HCT116 (cell line): ENCODE data around the gene USH1G. TPM values are rescaled to one million over a fixed set of nuclear protein-coding genes. Genes with fewer than 3 reads are reported as not detected.

Experiments
- ATAC-seq: fragments of 200-7000 bp; cut with Tn5 transposase; 2 replicates; pipeline ENCODE4 v1.9.1; 2020; ENCODE audit warnings: mild to moderate bottlenecking, moderate library complexity
- BruUV-seq: library from RNA; stranded (reverse); fragments of 400-500 nt; replicated peaks from 2 replicates; lab custom pipeline; 2021; lab: Mats Ljungman, UMichigan
- CTCF ChIA-PET: fragments of 300-600 bp; sonication (Branson Sonifier 250); formaldehyde crosslinking; loops from one replicate; lab custom pipeline; 2021; ENCODE audit warnings: antibody characterized with exemption; lab: Charles Lee
- POLR2A ChIA-PET: fragments of 300-600, 350-600 bp; sonication (Branson Sonifier 250); formaldehyde crosslinking; loops from one replicate; lab custom pipeline; 2021; ENCODE audit warnings: antibody characterized with exemption; lab: Charles Lee
- RAD21 ChIA-PET, 2 experiments: fragments of 300-600 bp; sonication (Branson Sonifier 250); formaldehyde crosslinking; loops; one replicate each; lab custom pipeline; 2023; ENCODE audit warnings: low total read pairs in 2 of 2; ENCODE audit not compliant: uncharacterized antibody in 2 of 2, unreplicated experiment in 2 of 2, low non-redundant PET in 1 of 2; lab: Charles Lee
- DNase-seq: peaks from one replicate; pipeline ENCODE4 v3.0.0-alpha.2; 2010; ENCODE audit warnings: low read depth, low spot score
- H2AFZ ChIP-seq: fragments of 200-600 bp; shearing (Covaris generic), sonication (generic); 2 replicates; pipeline ENCODE4 v1.6.1; 2017; ENCODE audit warnings: low read depth, mixed run types, mixed read lengths, antibody characterized with exemption, low read length; ENCODE audit not compliant: poor library complexity, severe bottlenecking
- H3K27ac ChIP-seq: 2 replicates; pipeline ENCODE4 v1.5.1; 2012; ENCODE audit warnings: low read depth, low read length
- H3K27me3 ChIP-seq: fragments of 200-600 bp; sonication (generic); 2 replicates; pipeline ENCODE4 v1.6.1; 2016; ENCODE audit warnings: mixed run types, low read length, mixed read lengths; ENCODE audit not compliant: insufficient read depth
- H3K36me3 ChIP-seq, 2 experiments: fragments of 200-500 bp in 1 of 2; fragments of 200-600 bp in 1 of 2; sonication (Bioruptor generic) in 1 of 2; sonication (generic) in 1 of 2; 2 replicates each; pipeline versions ENCODE4 v1.5.1 to v1.6.1; 2014 to 2016; ENCODE audit warnings: low read length in 2 of 2, inconsistent platforms in 1 of 2, mixed read lengths in 1 of 2, mixed run types in 1 of 2; ENCODE audit not compliant: insufficient read depth in 2 of 2, control insufficient read depth in 1 of 2
- H3K4me1 ChIP-seq, 2 experiments: fragments of 200-600 bp in 1 of 2; sonication (generic) in 1 of 2; 2 replicates each; pipeline versions ENCODE4 v1.5.1 to v1.6.1; 2012 to 2017; ENCODE audit warnings: low read length in 2 of 2, inconsistent platforms in 1 of 2, mild to moderate bottlenecking in 1 of 2, mixed read lengths in 1 of 2, mixed run types in 1 of 2, moderate library complexity in 1 of 2; ENCODE audit not compliant: insufficient read depth in 2 of 2, control insufficient read depth in 1 of 2
- H3K4me2 ChIP-seq: fragments of 200-600 bp; sonication (generic); 2 replicates; pipeline ENCODE4 v1.6.1; 2017; ENCODE audit warnings: mixed run types, low read length, mixed read lengths
- H3K4me3 ChIP-seq, 2 experiments: fragments of 200-600 bp in 1 of 2; sonication (generic) in 1 of 2; replicated peaks in 1 of 2; 2 replicates each; pipeline ENCODE4 v1.5.1; 2011 to 2016; ENCODE audit warnings: low read length in 2 of 2, control low read depth in 1 of 2, low read depth in 1 of 2, mild to moderate bottlenecking in 1 of 2, mixed read lengths in 1 of 2, mixed run types in 1 of 2
- H3K79me2 ChIP-seq: fragments of 200-600 bp; sonication (generic); 2 replicates; pipeline ENCODE4 v1.6.1; 2017; ENCODE audit warnings: mild to moderate bottlenecking, mixed run types, low read length, moderate library complexity, mixed read lengths; ENCODE audit not compliant: insufficient read depth
- H3K9ac ChIP-seq: fragments of 200-600 bp; sonication (generic); 2 replicates; pipeline ENCODE4 v1.6.1; 2016; ENCODE audit warnings: low read length, mixed read lengths
- H3K9me2 ChIP-seq: fragments of 200-600 bp; sonication (generic), shearing (Covaris generic); 2 replicates; pipeline ENCODE4 v1.6.1; 2017; ENCODE audit warnings: mixed run types, mild to moderate bottlenecking, moderate library complexity; ENCODE audit not compliant: insufficient read depth
- H3K9me3 ChIP-seq, 2 experiments: fragments of 200-500 bp in 1 of 2; fragments of 200-600 bp in 1 of 2; sonication (Bioruptor generic) in 1 of 2; sonication (generic) in 1 of 2; 2 replicates each; pipeline ENCODE4 v1.6.1; 2014 to 2017; ENCODE audit warnings: low read length in 2 of 2, mixed read lengths in 2 of 2, inconsistent platforms in 1 of 2, low read depth in 1 of 2, mild to moderate bottlenecking in 1 of 2, mixed run types in 1 of 2, moderate library complexity in 1 of 2; ENCODE audit not compliant: control insufficient read depth in 1 of 2, insufficient read depth in 1 of 2
- H4K20me1 ChIP-seq: fragments of 200-600 bp; sonication (generic), shearing (Covaris generic); 2 replicates; pipeline ENCODE4 v1.6.1; 2017; ENCODE audit warnings: mixed run types, mild to moderate bottlenecking, moderate library complexity; ENCODE audit not compliant: insufficient read depth
- CEBPB ChIP-seq: IDR thresholded peaks from 2 replicates; pipeline ENCODE4 v1.6.1; 2012; ENCODE audit warnings: low read depth
- EGR1 ChIP-seq: IDR thresholded peaks from 2 replicates; pipeline ENCODE4 v1.6.1; 2012; ENCODE audit warnings: low read depth
- EZH2 ChIP-seq: fragments of 200-600 bp; sonication (generic); IDR thresholded peaks from 2 replicates; pipeline ENCODE4 v1.6.1; 2017; ENCODE audit warnings: antibody characterized with exemption, mixed run types
- FOSL1 ChIP-seq: IDR thresholded peaks from 2 replicates; pipeline ENCODE4 v1.6.1; 2012; ENCODE audit warnings: low read depth
- POLR2A ChIP-seq: IDR thresholded peaks from 2 replicates; pipeline ENCODE4 v1.7.0; 2011; ENCODE audit warnings: borderline replicate concordance; ENCODE audit not compliant: insufficient read depth, insufficient read length; ENCODE audit errors: extremely low read depth
- POLR2AphosphoS5 ChIP-seq: IDR thresholded peaks from 2 replicates; pipeline ENCODE4 v1.6.1; 2011; ENCODE audit warnings: mild to moderate bottlenecking, low read depth, low read length, moderate library complexity
- SIN3A ChIP-seq: IDR thresholded peaks from 2 replicates; pipeline ENCODE4 v1.6.1; 2012; ENCODE audit warnings: low read depth
- SRF ChIP-seq: IDR thresholded peaks from 2 replicates; pipeline ENCODE4 v1.6.1; 2012; ENCODE audit warnings: low read depth
- TCF7L2 ChIP-seq: IDR thresholded peaks from 2 replicates; pipeline ENCODE4 v1.7.0; 2011; ENCODE audit warnings: borderline replicate concordance, inconsistent platforms; ENCODE audit not compliant: insufficient read depth, insufficient read length; ENCODE audit errors: extremely low read depth
- YY1 ChIP-seq: IDR thresholded peaks from 2 replicates; pipeline ENCODE4 v1.6.1; 2011; ENCODE audit warnings: low read length, low read depth, moderate library complexity, mild to moderate bottlenecking; ENCODE audit not compliant: insufficient replicate concordance; ENCODE audit errors: extremely low read depth
- ZNF274 ChIP-seq: fragments of 200-500 bp; sonication (Bioruptor generic); IDR thresholded peaks from 2 replicates; pipeline ENCODE4 v1.6.1; 2014; ENCODE audit warnings: mild to moderate bottlenecking, low read depth, low read length, inconsistent platforms
- intact Hi-C: fragments of 100-400 bp; cut with micrococcal nuclease; formaldehyde crosslinking; loops from 2 replicates; pipeline ENCODE4 v1.10.0; 2022
- total RNA-seq: library from RNA; stranded (reverse); gene quantifications from one replicate; pipeline ENCODE4 v1.2.1, GENCODE V29; 2021; ENCODE audit not compliant: unreplicated experiment

Gene USH1G
- total RNA-seq, 1 experiment from 2014 or later = 3.1 TPM

GRCh38 chr17:74964988-74965622 lies 42.0 kb upstream of the USH1G start:
- Histone ChIP-seq H3K9me3 (no peaks in the 10 kb centered on the region), H3K36me3 (no peaks in the 10 kb centered on the region), H3K4me1 (peaks cover 28 to 34% of the 10 kb centered on the region in 2 experiments), H3K4me2 (no peak overlapping the region), H3K9ac (no peak overlapping the region), H3K9me2 (no peaks in the 10 kb centered on the region), H4K20me1 (no peaks in the 10 kb centered on the region), H2AFZ (no peak overlapping the region), H3K27ac (no peak overlapping the region), H3K4me3 (no peak overlapping the region), H3K27me3 (no peaks in the 10 kb centered on the region), H3K79me2 (no peaks in the 10 kb centered on the region)
- POLR2A ChIA-PET = interaction anchor here (1.1 kb wide), 1 partner anchor 166 kb away, joined by 3 read pairs; the partner anchor contains the start of gene NT5C
- CTCF ChIA-PET = no interaction called here
- ATAC-seq (no peak), DNase-seq (no peak)
- TF ChIP-seq CEBPB = no peak
- no peak for TF ChIP-seq EGR1
- TF ChIP-seq ZNF274 = no peak
- no peak for TF ChIP-seq POLR2A
- TF ChIP-seq TCF7L2 = no peak
- no peak for TF ChIP-seq POLR2AphosphoS5
- TF ChIP-seq EZH2 = no peak
- TF ChIP-seq SRF = no peak
- TF ChIP-seq YY1 = no peak
- no peak for TF ChIP-seq FOSL1
- no peak for TF ChIP-seq SIN3A
- intact Hi-C loops = loop anchor here (5.0 kb wide), 1 partner anchor 67 kb away; no protein-coding TSS in a partner anchor
- RAD21 ChIA-PET = interaction anchor here in 1 of 2 experiments (0.6 kb wide), 1 partner anchor 238 kb away, joined by 3 read pairs; no protein-coding TSS in a partner anchor
- BruUV-seq = no TSS peak
